HG03097 (cell line): ENCODE results near the gene CLDN11.

Source experiments
- ATAC-seq: cut with Tn5 transposase; IDR thresholded peaks from one replicate; pipeline ENCODE4 v1.9.1; 2021; ENCODE audit not compliant: unreplicated experiment, low FRiP score

Gene CLDN11

DNA sequence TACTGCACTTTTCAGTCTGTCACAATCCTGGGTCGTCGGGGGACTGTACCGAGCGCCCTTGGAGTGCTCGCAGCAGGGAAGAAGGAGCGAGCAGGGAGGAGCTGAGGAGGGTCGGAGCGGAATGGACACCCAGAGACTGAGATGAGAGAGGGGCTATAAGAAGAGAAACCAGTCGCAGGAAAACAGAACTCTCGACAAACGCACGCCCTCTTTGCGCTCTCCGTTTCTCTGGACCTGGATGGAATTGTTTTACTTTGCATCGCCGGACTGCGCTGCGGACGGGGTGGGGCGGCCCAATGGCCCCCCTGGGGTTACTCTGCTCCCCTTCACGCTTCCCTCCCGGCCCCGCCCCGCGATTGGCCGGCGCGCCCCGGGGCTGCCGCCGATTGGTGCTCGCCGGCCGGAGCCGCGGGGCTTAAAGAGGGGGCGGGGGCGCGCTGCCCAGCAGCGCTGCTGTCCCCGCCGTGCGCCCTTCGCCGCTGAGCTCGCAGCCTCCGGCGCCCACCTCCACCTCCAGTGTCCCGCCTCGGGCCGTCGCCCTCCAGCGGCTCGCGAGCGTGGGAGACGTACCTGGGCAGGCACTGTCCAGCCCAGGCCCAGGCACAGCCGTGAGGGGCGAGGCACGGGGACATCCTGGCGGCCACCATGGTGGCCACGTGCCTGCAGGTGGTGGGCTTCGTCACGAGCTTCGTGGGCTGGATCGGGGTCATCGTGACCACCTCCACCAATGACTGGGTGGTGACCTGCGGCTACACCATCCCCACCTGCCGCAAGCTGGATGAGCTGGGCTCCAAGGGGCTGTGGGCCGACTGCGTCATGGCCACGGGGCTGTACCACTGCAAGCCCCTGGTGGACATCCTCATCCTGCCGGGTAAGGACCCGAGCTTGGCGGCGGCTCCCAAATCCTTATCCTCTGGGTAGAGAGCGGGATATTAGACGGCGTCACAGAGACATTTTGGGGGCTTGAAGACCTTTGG is at the start of gene CLDN11:
CLDN11 (plus strand) TSS at position 447 of the 977 bp plus-strand sequence; CDS start at position 646, 199 bp downstream.
- no peak for ATAC-seq

DNA sequence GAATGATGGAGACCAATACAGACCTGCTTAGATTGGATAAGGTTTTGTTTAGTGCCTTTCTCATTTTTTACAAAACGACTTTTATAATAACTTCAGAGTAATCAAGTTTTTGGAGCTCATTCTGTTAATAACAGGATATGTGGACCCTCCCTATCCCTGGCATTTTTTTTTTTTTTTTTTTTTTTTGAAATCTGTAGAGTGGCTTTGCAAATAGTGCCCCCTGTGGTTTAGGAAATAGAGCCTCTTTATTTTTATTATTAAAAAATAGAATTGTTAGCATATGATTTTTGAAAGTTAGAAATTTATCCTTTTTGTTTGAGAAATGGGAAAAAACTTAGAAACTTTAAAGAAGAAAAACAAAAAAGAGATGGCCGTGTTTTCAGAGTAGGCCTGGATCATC is 49.7 kb upstream of the CLDN11 start:
- ATAC-seq = no peak

DNA sequence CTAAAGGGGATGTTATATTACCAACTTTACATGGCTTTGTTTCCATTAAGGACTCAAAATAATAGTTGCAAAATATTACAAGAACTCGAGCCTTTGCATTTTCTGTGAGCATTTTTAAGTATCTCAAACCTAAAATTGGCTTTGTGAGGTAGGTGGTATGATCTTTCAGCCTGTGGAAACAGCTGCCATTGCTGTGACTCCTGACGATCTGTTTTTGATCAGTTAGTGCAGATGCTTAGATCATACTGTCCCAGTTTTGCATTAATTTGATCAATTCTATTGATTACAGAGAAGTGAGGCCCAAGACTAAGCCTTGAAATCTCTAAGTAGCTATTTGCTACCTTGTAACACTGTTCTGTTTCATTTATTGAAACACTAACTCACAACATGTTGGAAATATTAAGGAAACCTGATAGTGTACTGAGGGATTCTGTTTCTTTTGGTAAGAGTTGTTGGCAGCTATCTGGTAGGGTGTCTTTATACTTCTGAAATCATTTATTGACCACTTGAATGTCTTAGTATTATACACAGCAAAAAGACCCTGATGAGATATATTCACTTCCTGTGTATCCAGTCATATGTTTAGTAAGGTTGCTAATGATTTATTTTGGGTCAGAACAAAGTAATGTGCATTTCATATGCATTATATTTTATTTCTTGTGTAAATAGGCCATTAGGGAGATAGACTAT is 46.3 kb upstream of the CLDN11 start:
- no peak for ATAC-seq

DNA sequence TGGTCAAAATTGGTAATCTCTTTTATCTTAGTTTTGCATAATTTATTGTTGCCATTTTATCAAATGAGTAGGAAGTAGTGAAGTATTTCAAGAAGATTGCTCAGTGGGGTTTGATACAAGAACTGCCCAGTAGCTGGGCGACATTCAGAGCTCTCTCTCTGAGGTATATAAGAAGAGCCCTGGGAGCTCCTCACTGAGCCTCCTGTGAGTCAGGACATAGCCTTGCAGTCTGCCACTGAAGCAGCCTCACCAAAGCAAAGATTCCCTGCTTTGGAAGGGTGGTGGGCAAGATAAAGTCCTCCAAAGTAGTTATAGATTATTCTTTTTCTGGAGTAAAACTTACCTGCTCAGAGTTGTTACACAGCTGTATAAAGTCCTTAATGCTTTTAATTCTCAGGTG is 35.1 kb upstream of the CLDN11 start:
- ATAC-seq = no peak

DNA sequence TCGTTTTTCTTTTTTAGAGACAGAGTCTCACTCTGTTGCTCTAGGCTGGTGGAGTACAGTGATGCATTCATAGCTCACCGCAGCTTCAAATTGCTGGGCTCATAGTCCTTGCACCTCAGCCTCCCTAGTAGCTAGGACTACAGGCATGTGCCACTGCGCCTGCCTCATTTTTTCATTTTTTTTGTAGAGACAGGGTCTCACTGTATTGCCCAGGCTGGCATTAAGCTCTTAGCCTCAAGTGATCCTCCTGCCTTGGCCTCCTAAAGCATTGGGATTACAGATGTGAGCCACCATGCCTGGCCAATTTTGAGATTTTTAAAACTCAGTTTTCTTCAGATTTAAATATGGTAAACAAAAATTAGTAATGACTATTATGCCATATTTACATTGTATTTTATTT is 32.2 kb upstream of the CLDN11 start:
- ATAC-seq = no peak

DNA sequence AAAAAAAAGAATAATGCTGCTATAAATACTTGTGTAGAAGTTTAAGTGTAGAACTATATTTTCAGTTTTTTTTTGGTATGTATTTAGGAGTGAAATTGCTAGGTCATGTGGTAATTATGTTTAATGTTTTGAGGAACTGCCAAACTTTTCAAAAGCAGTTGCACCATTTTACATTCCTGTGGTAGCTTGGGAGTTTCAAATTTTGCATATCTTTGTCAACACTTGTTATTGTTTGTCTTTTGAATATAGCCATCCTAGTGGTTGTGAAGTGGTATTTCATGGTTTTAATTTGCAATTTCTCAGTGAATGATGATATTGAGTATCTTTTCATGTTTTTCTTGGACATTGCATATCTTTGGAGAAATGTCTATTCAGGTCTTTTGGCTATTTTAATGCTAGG is 30.7 kb upstream of the CLDN11 start:
- no peak for ATAC-seq

DNA sequence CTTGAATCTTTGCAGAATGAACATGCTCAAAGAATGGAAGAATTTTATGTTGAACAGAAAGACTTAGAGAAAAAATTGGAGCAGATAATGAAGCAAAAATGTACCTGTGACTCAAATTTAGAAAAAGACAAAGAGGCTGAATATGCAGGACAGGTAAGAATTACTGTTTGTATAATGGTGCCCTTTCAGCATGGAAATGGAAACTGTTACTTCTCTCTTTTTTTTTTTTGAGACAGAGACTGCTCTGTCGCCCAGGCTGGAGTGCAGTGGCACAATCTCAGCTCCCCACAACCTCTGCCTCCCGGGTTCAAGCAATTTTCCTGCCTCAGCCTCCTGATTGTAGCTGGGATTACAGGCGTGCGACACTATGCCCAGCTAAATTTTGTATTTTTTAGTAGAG is 27.6 kb upstream of the CLDN11 start:
- ATAC-seq = no peak

DNA sequence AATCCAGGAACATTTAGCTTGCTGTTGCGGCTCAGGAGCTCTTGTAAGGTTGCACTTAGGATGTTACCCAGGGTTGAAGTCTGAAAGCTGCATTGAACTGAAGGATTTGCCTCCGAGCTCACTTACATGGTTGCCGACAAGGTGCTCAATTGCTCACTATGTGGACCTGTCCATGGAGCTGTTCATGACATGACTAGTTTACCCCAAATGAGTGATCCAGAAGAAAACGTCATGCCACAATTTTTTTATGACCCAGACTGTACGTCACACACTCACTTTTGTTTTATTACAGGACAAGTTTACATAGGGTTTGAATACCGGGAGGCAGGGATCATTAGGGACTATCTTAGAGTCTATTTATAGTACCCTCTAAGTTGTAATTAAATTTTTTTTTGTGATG is 21.0 kb upstream of the CLDN11 start:
- no peak for ATAC-seq

DNA sequence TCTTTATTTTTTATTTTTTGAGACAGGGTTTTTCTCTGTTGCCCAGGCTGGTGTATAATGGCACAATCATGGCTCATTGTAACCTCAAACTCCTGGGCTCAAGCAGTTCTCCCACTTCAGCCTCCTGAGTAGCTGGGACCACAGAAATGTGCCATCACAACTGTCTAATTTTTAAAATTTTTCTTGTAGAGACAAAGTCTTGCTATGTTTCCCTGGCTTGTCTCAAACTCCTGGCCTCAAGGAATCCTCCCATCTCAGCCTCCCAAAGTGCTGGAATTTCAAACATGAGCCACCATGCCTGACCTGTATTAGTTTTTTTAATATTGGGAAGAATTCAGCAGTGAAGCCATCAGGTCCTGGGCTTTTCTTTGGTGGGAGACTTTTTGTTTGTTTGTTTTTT is 13.6 kb upstream of the CLDN11 start:
- ATAC-seq = no peak

DNA sequence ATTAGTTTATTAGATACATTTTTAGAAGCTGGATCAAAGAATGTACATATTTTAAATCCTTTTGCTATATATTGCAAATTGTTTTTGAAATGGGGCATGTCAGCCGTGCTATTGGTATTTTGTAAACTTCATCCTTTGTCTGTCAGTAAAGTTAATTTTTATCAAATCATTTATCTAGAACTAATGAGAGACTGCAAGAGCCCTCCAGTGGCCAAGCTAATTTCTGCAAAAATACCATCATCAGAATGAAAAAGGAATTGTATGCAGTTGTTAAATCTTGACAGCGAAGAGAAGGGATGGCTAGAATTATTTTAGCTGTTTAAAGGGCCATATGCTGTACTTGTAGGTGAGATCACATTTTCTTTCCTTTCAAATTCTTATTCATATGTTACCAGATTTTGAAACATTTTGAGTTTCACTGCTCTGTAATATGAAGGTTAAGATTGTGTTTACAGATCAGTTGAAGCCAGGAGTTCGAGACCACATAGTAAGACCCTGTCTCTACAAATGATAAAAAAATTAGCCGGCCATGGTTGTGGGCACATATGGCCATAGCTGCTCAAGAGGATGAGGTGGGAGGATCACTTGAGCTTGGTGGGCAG is 8.1 kb upstream of the CLDN11 start:
- ATAC-seq = no peak

DNA sequence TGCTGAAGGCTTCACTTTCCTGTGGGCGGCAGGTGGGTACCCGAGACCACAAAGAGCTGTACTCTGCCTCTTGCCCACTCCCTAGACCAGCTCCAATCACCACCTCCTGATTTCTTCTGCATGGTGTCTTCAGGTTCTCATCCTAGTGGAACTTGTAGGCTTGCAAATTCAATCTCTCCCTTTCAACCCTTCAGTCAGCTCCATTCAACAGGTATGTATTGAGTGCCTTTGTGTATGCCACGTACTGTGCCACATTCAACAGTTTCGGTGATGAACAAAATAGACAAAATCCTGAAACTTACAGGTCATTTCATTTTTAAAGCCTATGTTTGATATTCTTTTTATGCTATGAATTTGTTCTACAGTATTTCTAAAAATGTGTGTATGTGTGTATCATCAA is 5.4 kb upstream of the CLDN11 start:
- ATAC-seq = no peak

DNA sequence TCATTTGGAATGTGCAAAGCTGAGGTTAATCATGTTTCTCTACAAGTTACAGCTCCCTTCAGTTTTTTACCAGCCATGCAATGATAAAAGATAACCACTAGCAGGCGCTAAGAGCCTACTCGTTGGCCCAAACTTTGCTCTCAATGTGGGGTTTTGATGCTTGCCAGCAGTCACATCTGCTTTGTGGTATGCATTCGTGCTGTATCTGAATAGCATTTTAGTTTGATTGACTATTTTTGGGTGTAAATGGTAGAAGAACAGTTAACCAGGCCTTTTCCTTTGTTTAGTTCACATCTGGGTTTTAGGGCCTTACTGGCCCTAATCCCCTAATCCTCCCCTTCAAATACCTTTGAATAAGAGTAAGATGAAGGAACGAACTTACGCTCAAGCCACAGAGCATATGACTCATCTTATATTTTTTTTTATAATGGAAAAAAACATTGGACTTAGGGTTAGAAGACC is 4.4 kb upstream of the CLDN11 start:
- ATAC-seq = peak; percentile 54

DNA sequence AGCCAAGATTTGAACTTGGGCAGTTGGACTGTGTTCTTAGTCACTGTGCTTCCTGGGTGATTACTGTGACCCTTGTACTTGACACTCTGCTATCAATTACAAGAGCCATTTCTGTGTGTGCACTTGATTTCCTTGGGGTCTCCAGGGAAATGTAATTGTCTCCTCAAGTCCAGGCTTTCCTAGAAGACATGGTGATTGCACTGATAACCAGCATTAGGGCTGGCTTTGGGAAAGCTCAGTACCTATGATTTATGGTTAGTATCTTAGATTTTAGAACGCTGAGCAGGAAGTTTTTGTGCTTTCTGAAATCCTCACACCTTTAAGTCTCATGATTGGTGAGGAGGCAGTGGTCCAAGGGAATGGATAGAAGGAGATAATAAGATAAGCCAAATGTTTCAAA is 1.6 kb upstream of the CLDN11 start:
- ATAC-seq = no peak

DNA sequence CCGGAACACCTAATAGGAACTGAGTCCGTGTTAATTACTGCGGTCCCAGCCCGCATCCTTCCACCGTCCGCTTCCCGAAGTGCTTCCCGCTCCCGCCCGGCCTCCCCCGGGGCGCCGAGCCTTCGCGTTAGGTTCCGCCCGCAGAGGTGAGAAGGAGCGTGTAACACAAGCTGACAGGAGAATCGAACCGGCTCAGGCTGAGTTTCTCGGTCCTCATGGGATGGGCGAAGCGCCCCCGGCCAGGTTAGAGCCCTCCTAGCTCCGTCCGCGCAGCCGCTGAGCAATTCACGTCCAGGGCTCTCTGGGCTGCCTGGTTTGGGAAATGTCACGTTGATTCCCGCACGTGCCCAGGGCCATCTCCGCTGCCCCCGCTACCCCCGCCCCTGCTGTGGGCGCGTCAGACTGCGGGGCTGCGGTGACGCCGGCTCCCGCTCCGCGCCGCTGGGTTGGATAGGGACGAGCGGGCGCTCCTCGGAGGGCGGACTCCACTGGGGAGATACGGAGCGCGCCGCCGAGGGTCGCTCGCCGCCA is 954 bp downstream of the CLDN11 start:
- no peak for ATAC-seq

DNA sequence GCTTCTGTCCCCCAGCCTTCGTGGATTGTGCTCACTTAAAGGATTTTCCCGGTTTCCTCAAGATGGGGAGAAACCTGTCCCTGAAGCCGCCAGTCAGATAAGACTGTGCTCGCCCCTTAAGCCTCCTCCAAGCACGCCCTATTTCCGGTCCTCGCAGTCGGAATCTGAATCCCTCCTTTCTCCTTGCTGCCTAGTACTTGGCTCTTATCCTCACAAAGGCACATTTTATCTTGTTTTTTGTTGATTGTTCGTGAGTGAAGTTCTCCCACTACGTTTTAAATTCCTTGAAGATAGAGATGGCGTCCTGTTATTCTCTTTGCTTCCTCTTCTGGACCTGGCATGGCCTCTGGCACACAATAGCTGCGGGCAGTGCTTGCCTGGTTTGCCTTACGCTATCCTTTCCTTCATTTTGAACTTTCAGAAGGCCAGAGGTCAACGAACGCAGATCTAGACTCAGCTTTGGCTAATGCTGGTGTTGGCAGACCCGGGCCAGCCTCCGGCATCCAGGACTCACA is 1.7 kb downstream of the CLDN11 start:
- ATAC-seq = no peak

DNA sequence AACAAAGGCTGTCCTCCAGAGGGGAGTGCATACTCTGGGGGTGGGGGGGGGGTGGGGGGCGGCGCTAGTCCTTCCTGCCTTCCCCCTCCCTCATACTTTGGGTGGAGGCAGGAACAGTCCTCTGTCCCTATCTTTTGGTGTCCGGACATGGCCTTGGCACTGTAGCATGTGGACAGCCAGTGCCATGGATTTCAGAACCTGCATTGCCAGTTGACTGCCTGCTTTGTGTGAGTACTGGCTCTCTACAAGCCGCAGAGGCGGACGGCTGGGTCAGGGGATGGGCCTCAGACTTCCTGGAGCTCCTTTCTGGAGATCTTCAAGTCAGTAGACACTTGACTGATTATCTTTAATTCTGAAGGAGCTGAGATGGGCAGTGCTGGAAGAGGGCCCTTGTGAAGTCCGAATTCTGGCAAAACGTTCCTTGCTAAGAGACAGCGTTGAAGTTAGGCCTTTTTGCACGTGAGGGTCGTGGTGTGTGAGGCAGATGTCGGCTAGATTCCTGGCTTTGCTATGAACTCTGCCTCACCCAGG is 2.5 kb downstream of the CLDN11 start:
- ATAC-seq = no peak

DNA sequence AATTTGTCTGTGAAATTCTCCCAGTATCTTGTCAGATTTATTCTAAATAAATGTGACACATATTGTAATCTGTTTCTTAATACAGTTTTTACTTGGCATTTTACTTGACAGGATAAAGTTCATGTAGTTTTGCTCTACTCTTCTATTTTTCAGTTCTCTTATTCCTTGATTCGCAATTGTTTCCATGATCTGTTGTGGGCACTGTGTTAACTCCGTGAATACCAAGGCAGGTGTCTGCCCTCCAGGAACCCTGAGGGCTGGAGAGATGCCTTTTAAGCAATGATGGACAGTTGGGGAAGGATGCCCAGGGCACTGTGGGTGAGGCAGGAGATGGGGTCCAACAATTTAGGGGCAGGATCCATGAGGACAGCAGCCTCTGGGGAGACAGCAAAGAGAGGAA is 3.1 kb downstream of the CLDN11 start:
- no peak for ATAC-seq

DNA sequence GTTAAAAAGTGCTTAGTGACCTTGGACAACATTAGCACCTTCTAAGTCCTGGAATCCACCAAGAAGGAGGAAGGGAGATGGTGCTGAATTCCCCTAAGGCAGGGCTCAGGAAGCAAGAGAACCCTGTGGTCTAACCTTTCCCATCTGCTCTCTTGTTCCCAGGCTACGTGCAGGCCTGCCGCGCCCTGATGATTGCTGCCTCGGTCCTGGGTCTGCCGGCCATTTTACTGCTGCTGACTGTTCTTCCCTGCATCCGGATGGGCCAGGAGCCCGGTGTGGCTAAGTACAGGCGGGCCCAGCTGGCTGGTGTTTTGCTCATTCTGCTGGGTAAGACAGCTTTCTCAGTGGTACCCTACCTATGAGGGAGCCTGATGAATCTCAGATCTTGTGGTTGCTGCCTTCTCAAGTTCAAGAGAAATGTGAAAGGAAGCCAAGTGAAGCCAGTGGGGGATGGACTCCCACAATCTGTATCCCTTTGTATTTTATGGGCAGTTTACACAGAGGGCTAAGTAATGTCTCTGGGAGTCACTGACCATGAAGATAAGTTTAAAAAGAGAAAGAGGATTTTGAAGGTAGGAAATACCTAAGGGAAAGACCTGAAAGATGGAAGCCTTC is 4.4 kb downstream of the CLDN11 start:
- no peak for ATAC-seq

DNA sequence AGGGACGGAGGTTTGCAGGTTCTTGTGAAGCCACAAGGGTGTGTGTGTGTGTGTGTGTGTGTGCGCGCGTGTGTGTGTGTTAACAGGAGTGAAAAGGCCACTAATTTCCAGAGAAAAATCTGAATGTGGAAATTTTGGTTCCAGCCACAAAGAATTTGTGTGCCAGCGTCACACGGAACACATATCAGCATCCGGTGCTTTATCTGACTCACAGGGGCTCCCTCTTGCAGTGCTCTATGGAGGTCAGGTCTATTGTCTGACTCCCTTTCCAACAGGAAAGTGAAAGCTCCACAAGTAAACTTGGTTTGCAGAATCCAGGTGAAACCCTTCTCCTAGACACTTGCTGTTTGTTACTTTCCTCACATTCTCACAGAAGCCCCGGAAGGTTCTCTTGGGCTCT is 6.2 kb downstream of the CLDN11 start:
- no peak for ATAC-seq
